ENCODE measurements around the gene FYB2. TPM values are rescaled to one million over a fixed set of nuclear protein-coding genes. Genes with fewer than 3 reads are reported as not detected.

The FYB2 gene
- total RNA-seq, 1 experiment from 2014 or later: 0.48 TPM

DNA sequence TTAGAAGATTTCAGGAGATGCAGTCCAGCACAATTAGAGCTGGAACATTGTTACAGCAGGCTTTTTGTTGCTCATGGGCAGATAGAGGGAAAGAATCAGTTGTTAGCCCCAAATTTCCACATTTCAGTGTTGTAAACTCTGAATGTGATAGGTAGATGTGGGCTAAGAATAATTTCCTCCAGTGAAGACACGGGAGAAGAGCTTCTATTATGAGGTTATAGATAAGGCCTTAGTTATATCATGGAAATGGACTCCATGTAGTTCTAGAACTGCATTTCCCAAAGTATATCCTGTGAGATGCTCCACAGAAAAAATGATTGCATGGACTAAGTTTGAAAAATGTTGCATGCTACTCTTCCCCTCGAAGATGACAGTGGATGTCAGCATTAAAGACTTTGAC is 109.2 kb downstream of the FYB2 start:
- no peak overlapping the region for H2AFZ ChIP-seq (ENCODE audit: low read length)
- no peaks in the 10 kb centered on the region for H3K4me1 ChIP-seq (ENCODE audit: insufficient read depth, low read length)
- H3K9me3 ChIP-seq (ENCODE audit: control insufficient read depth, low read depth, low read length): no peaks in the 10 kb centered on the region
- H3K36me3 Mint-ChIP-seq (ENCODE audit: insufficient read depth in 1 of 3, low read depth in 3 of 3): peaks cover 2 to 19% (median 10%) of the 10 kb centered on the region in 3 experiments; a peak in 6 of 7 replicates
- WGBS (ENCODE audit: extremely low coverage, insufficient read length, low lambda C conversion rate): no CpG with 5 or more reads among the region's 2 CpGs
- H3K9me3 Mint-ChIP-seq: no peaks in the 10 kb centered on the region
- H3K79me2 ChIP-seq (ENCODE audit: insufficient read depth, low read length): no peaks in the 10 kb centered on the region
- DNase-seq: no peak
- H2BK15ac ChIP-seq (ENCODE audit: low read depth, low read length): no peak overlapping the region
- H3T11ph ChIP-seq (ENCODE audit: low read length): no peak overlapping the region
- H4K20me1 ChIP-seq (ENCODE audit: control insufficient read depth, insufficient read depth, insufficient read length): no peaks in the 10 kb centered on the region
- H3K23ac ChIP-seq (ENCODE audit: insufficient read length, low read depth, low read length): no peak overlapping the region
- no peaks in the 10 kb centered on the region for H3K27me3 ChIP-seq (ENCODE audit: insufficient read depth, low read length)
- H3K4me2 ChIP-seq (ENCODE audit: insufficient read depth, insufficient read length, low read length): no peak overlapping the region
- no peak overlapping the region for H2BK20ac ChIP-seq (ENCODE audit: low read depth, low read length, poor library complexity, severe bottlenecking)
- no peak overlapping the region for H2BK5ac ChIP-seq (ENCODE audit: insufficient read length, low read length)
- H2AK5ac ChIP-seq (ENCODE audit: insufficient read length, low read length): no peak overlapping the region
- H3K27me3 Mint-ChIP-seq (ENCODE audit: low read depth): no peaks in the 10 kb centered on the region
- H3K4ac ChIP-seq (ENCODE audit: low read depth, low read length): no peak overlapping the region
- no peak overlapping the region for H4K5ac ChIP-seq (ENCODE audit: insufficient read length, low read depth, low read length)
- TF ChIP-seq, protein P1, sequence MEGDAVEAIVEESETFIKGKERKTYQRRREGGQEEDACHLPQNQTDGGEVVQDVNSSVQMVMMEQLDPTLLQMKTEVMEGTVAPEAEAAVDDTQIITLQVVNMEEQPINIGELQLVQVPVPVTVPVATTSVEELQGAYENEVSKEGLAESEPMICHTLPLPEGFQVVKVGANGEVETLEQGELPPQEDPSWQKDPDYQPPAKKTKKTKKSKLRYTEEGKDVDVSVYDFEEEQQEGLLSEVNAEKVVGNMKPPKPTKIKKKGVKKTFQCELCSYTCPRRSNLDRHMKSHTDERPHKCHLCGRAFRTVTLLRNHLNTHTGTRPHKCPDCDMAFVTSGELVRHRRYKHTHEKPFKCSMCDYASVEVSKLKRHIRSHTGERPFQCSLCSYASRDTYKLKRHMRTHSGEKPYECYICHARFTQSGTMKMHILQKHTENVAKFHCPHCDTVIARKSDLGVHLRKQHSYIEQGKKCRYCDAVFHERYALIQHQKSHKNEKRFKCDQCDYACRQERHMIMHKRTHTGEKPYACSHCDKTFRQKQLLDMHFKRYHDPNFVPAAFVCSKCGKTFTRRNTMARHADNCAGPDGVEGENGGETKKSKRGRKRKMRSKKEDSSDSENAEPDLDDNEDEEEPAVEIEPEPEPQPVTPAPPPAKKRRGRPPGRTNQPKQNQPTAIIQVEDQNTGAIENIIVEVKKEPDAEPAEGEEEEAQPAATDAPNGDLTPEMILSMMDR (conservative IDR thresholded peaks at IDR 0.05): no peak
- no peaks in the 10 kb centered on the region for H3K79me1 ChIP-seq (ENCODE audit: insufficient read depth, low read depth, low read length, poor library complexity, severe bottlenecking)
- H3K56ac ChIP-seq (ENCODE audit: insufficient read length, low read depth, low read length): no peak overlapping the region
- peaks cover 0 to 5% of the 10 kb centered on the region in 2 experiments; a peak in 1 of 4 replicates for H3K4me1 Mint-ChIP-seq
- H2BK120ac ChIP-seq (ENCODE audit: low read depth, low read length, poor library complexity, severe bottlenecking): no peak overlapping the region
- no peak overlapping the region for H2BK12ac ChIP-seq (ENCODE audit: insufficient read length, low read depth, low read length)
- no peak overlapping the region for H3K27ac ChIP-seq (ENCODE audit: insufficient read length, low read depth, low read length)
- H3K9ac ChIP-seq (ENCODE audit: extremely low read depth, insufficient read length, low read length): no peak overlapping the region
- H3K18ac ChIP-seq (ENCODE audit: insufficient read length, low read depth, low read length): no peak overlapping the region
- no peak overlapping the region for H3K4me3 Mint-ChIP-seq
- no peak overlapping the region for H3K27ac Mint-ChIP-seq
- H3K23me2 ChIP-seq (ENCODE audit: insufficient read length, low read depth, low read length, poor library complexity, severe bottlenecking): no peaks in the 10 kb centered on the region
- H4K91ac ChIP-seq (ENCODE audit: insufficient read length, low read depth, low read length): no peak overlapping the region
- no peak overlapping the region for H3K14ac ChIP-seq (ENCODE audit: insufficient read depth, low read length)
- no peak overlapping the region for H4K8ac ChIP-seq (replicated peaks; ENCODE audit: insufficient read length, low read depth, low read length)

Data from H9 (cell line).